Measurements from ENCODE around the gene PTPN21.
A peak's percentile ranks its signal among the peaks of the same experiment; 100 is the strongest.

PTPN21 gene

GRCh38 chr14:88499225-88499624, 55.6 kb downstream of the PTPN21 start:
- H3K4me3 ChIP-seq (ENCODE audit: low read depth, low read length) = no peak overlapping the region
- no peak for TF ChIP-seq CTCF (conservative IDR thresholded peaks at IDR 0.05; ENCODE audit: low read depth, low read length)
- no peak for DNase-seq (ENCODE audit: low read depth)

GRCh38 chr14:88496414-88496813, 58.4 kb downstream of the PTPN21 start:
- no peak for TF ChIP-seq CTCF (conservative IDR thresholded peaks at IDR 0.05; ENCODE audit: low read depth, low read length)
- DNase-seq (ENCODE audit: low read depth) = no peak
- no peak overlapping the region for H3K4me3 ChIP-seq (ENCODE audit: low read depth, low read length)

- no peak overlapping the region for H3K4me3 ChIP-seq (ENCODE audit: low read depth, low read length)
- DNase-seq (ENCODE audit: low read depth) = no peak
- no peak for TF ChIP-seq CTCF (conservative IDR thresholded peaks at IDR 0.05; ENCODE audit: low read depth, low read length)
These were observed 61.2 kb downstream of the PTPN21 start for GRCh38 chr14:88493392-88494185.

GRCh38 chr14:88492272-88493089, 62.3 kb downstream of the PTPN21 start:
- TF ChIP-seq CTCF (conservative IDR thresholded peaks at IDR 0.05; ENCODE audit: low read depth, low read length) = peak; percentile 94
- DNase-seq (ENCODE audit: low read depth) = peak; percentile 93
- no peak overlapping the region for H3K4me3 ChIP-seq (ENCODE audit: low read depth, low read length)

GRCh38 chr14:88490168-88490567, 64.6 kb downstream of the PTPN21 start:
- DNase-seq (ENCODE audit: low read depth) = no peak
- TF ChIP-seq CTCF (conservative IDR thresholded peaks at IDR 0.05; ENCODE audit: low read depth, low read length) = no peak
- no peak overlapping the region for H3K4me3 ChIP-seq (ENCODE audit: low read depth, low read length)

GRCh38 chr14:88488897-88489296, 65.9 kb downstream of the PTPN21 start:
- DNase-seq (ENCODE audit: low read depth) = no peak
- no peak overlapping the region for H3K4me3 ChIP-seq (ENCODE audit: low read depth, low read length)
- TF ChIP-seq CTCF (conservative IDR thresholded peaks at IDR 0.05; ENCODE audit: low read depth, low read length) = no peak
